Erythroblast (primary cell): ENCODE results near the gene TDRD1.

Experiments
- GATA1 ChIP-seq: IDR thresholded peaks from 2 replicates; pipeline ENCODE4 v1.6.1; 2011; ENCODE audit warnings: low read depth, mild to moderate bottlenecking, control low read depth, low read length, moderate library complexity
- POLR2A ChIP-seq: IDR thresholded peaks from 2 replicates; pipeline ENCODE4 v1.6.1; 2011; ENCODE audit warnings: mild to moderate bottlenecking, low read length

DNA sequence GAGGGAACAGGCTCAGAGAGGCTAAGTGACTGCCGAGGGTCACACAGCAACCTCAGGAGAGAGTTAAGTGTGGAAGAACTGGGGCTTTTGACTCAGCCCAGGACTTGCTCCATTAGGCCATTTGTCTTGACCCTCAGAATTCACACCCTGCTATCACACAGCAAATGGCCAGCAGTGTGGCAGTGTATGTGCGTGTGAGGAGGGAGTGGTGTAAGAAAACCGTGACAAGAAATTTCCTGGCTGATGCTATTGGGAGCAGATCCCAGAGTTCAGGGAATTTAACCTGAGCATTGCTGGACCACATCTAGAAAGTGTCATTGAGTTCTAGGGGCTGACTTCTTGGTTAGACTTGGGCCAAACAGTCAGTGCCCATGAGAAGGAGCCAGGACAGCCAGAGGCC lies 78.3 kb downstream of the TDRD1 start:
- no peak for TF ChIP-seq POLR2A
- TF ChIP-seq GATA1: no peak
